ENCODE data around the gene SEMA3F. TPM values are rescaled to one million over a fixed set of nuclear protein-coding genes. Genes with fewer than 3 reads are reported as not detected.

SEMA3F gene
- total RNA-seq, 2 donors from 2014 or later: 1.5 TPM; not detected in 1

GRCh38 chr3:50183755-50184154 is 28.6 kb downstream of the SEMA3F start:
- Mint-ChIP-seq H3K9me3 (no peaks in the 10 kb centered on the region), H3K4me3 (no peak overlapping the region), H3K27ac (no peak overlapping the region), H3K27me3 (no peaks in the 10 kb centered on the region), H3K4me1 (no peaks in the 10 kb centered on the region), H3K36me3 (ENCODE audit: low read depth) (no peaks in the 10 kb centered on the region)
- no peak for ATAC-seq (replicated peaks)

- no peak overlapping the region for H3K4me3 Mint-ChIP-seq
- no peak for ATAC-seq (replicated peaks)
- no peaks in the 10 kb centered on the region for H3K36me3 Mint-ChIP-seq (ENCODE audit: low read depth)
- no peaks in the 10 kb centered on the region for H3K9me3 Mint-ChIP-seq
- no peak overlapping the region for H3K27ac Mint-ChIP-seq
- H3K4me1 Mint-ChIP-seq: no peaks in the 10 kb centered on the region
- no peaks in the 10 kb centered on the region for H3K27me3 Mint-ChIP-seq
Measured at GRCh38 chr3:50184242-50184978, 29.3 kb downstream of the SEMA3F start.

- H3K36me3 Mint-ChIP-seq (ENCODE audit: low read depth): no peaks in the 10 kb centered on the region
- no peaks in the 10 kb centered on the region for H3K9me3 Mint-ChIP-seq
- no peaks in the 10 kb centered on the region for H3K27me3 Mint-ChIP-seq
- H3K4me1 Mint-ChIP-seq: no peaks in the 10 kb centered on the region
- no peak for ATAC-seq (replicated peaks)
- H3K4me3 Mint-ChIP-seq: no peak overlapping the region
- no peak overlapping the region for H3K27ac Mint-ChIP-seq
Measured at GRCh38 chr3:50185230-50185629, 30.1 kb downstream of the SEMA3F start.

- no peak overlapping the region for H3K27ac Mint-ChIP-seq
- H3K9me3 Mint-ChIP-seq: no peaks in the 10 kb centered on the region
- H3K36me3 Mint-ChIP-seq (ENCODE audit: low read depth): no peaks in the 10 kb centered on the region
- H3K4me1 Mint-ChIP-seq: no peaks in the 10 kb centered on the region
- no peaks in the 10 kb centered on the region for H3K27me3 Mint-ChIP-seq
- no peak overlapping the region for H3K4me3 Mint-ChIP-seq
- no peak for ATAC-seq (replicated peaks)
Measured at GRCh38 chr3:50186096-50186495, 31.0 kb downstream of the SEMA3F start.

- no peaks in the 10 kb centered on the region for H3K9me3 Mint-ChIP-seq
- H3K4me1 Mint-ChIP-seq: no peaks in the 10 kb centered on the region
- no peaks in the 10 kb centered on the region for H3K27me3 Mint-ChIP-seq
- no peak overlapping the region for H3K4me3 Mint-ChIP-seq
- no peaks in the 10 kb centered on the region for H3K36me3 Mint-ChIP-seq (ENCODE audit: low read depth)
- ATAC-seq (replicated peaks): no peak
- no peak overlapping the region for H3K27ac Mint-ChIP-seq
Measured at GRCh38 chr3:50187750-50188149, 32.6 kb downstream of the SEMA3F start.

- Mint-ChIP-seq H3K36me3 (ENCODE audit: low read depth) (no peaks in the 10 kb centered on the region), H3K27me3 (no peaks in the 10 kb centered on the region), H3K4me3 (no peak overlapping the region), H3K9me3 (no peaks in the 10 kb centered on the region), H3K27ac (no peak overlapping the region), H3K4me1 (no peaks in the 10 kb centered on the region)
- peak; percentile 49 for ATAC-seq (replicated peaks)
Measured at GRCh38 chr3:50189274-50189673, 34.1 kb downstream of the SEMA3F start.

- no peak for ATAC-seq (replicated peaks)
- H3K27me3 Mint-ChIP-seq: no peaks in the 10 kb centered on the region
- no peak overlapping the region for H3K27ac Mint-ChIP-seq
- no peak overlapping the region for H3K4me3 Mint-ChIP-seq
- no peaks in the 10 kb centered on the region for H3K9me3 Mint-ChIP-seq
- H3K36me3 Mint-ChIP-seq (ENCODE audit: low read depth): no peaks in the 10 kb centered on the region
- no peaks in the 10 kb centered on the region for H3K4me1 Mint-ChIP-seq
Measured at GRCh38 chr3:50189989-50190388, 34.9 kb downstream of the SEMA3F start.

- Mint-ChIP-seq H3K27me3 (no peaks in the 10 kb centered on the region), H3K4me3 (no peak within 1 kb of the TSS), H3K9me3 (no peaks in the 10 kb centered on the region), H3K4me1 (no peaks in the 10 kb centered on the region), H3K27ac (no peak within 1 kb of the TSS), H3K36me3 (ENCODE audit: low read depth) (no peaks in the 10 kb centered on the region)
- no peak for ATAC-seq (replicated peaks)
Measured at GRCh38 chr3:50190936-50191660, 36.0 kb downstream of the SEMA3F start, which contains the start of gene GNAT1. Gene GNAT1, plus strand, starts transcription at chr3:50191610. Its CDS starts 116 bp downstream, at chr3:50191726.

- Mint-ChIP-seq H3K27me3 (no peaks in the 10 kb centered on the region), H3K4me3 (no peak overlapping the region), H3K36me3 (ENCODE audit: low read depth) (no peaks in the 10 kb centered on the region), H3K4me1 (no peaks in the 10 kb centered on the region), H3K27ac (no peak overlapping the region), H3K9me3 (no peaks in the 10 kb centered on the region)
- ATAC-seq (replicated peaks): no peak
Measured at GRCh38 chr3:50192124-50192523, 37.0 kb downstream of the SEMA3F start.

GRCh38 chr3:50192689-50193141 is 37.6 kb downstream of the SEMA3F start:
- H3K4me1 Mint-ChIP-seq: no peaks in the 10 kb centered on the region

GRCh38 chr3:50193286-50193685 is 38.2 kb downstream of the SEMA3F start:
- H3K27me3 Mint-ChIP-seq: no peaks in the 10 kb centered on the region

More at GRCh38 chr3:50192689-50193141, 37.6 kb downstream of the SEMA3F start:
- Mint-ChIP-seq H3K4me3 (no peak overlapping the region), H3K36me3 (ENCODE audit: low read depth) (no peaks in the 10 kb centered on the region), H3K27me3 (no peaks in the 10 kb centered on the region), H3K9me3 (no peaks in the 10 kb centered on the region), H3K27ac (no peak overlapping the region)
- peak; percentile 61 for ATAC-seq (replicated peaks)

GRCh38 chr3:50193746-50194127 is 38.6 kb downstream of the SEMA3F start:
- no peak overlapping the region for H3K27ac Mint-ChIP-seq
- no peak for ATAC-seq (replicated peaks)

More at GRCh38 chr3:50193286-50193685, 38.2 kb downstream of the SEMA3F start:
- ATAC-seq (replicated peaks): no peak
- Mint-ChIP-seq H3K36me3 (ENCODE audit: low read depth) (no peaks in the 10 kb centered on the region), H3K27ac (no peak overlapping the region), H3K4me3 (no peak overlapping the region), H3K4me1 (no peaks in the 10 kb centered on the region), H3K9me3 (no peaks in the 10 kb centered on the region)

GRCh38 chr3:50194128-50194902 is 39.2 kb downstream of the SEMA3F start:
- Mint-ChIP-seq H3K4me1 (no peaks in the 10 kb centered on the region), H3K9me3 (no peaks in the 10 kb centered on the region), H3K27ac (no peak overlapping the region), H3K27me3 (peaks cover 3% of the 10 kb centered on the region), H3K4me3 (peak overlapping the region; percentile 29), H3K36me3 (ENCODE audit: low read depth) (no peaks in the 10 kb centered on the region)
- peak; percentile 80 for ATAC-seq (replicated peaks)

More at GRCh38 chr3:50193746-50194127, 38.6 kb downstream of the SEMA3F start:
- no peaks in the 10 kb centered on the region for H3K27me3 Mint-ChIP-seq
- no peaks in the 10 kb centered on the region for H3K4me1 Mint-ChIP-seq
- no peaks in the 10 kb centered on the region for H3K9me3 Mint-ChIP-seq
- no peaks in the 10 kb centered on the region for H3K36me3 Mint-ChIP-seq (ENCODE audit: low read depth)
- H3K4me3 Mint-ChIP-seq: peak overlapping the region; percentile 29

GRCh38 chr3:50194903-50195500 is 39.9 kb downstream of the SEMA3F start:
- ATAC-seq (replicated peaks): peak; percentile 59
- no peaks in the 10 kb centered on the region for H3K9me3 Mint-ChIP-seq
- no peaks in the 10 kb centered on the region for H3K4me1 Mint-ChIP-seq
- peaks cover 4% of the 10 kb centered on the region for H3K27me3 Mint-ChIP-seq
- peak overlapping the region; percentile 29 for H3K4me3 Mint-ChIP-seq
- H3K36me3 Mint-ChIP-seq (ENCODE audit: low read depth): no peaks in the 10 kb centered on the region
- H3K27ac Mint-ChIP-seq: no peak overlapping the region
